ENCODE data around the gene UBL5.
A peak's percentile ranks its signal among the peaks of the same experiment; 100 is the strongest.

The UBL5 gene

GRCh38 chr19:9850235-9850959 is 22.7 kb downstream of the UBL5 start:
- no peak for DNase-seq (ENCODE audit: extremely low spot score)
- POLR2A ChIA-PET = no interaction called here
- no peak for TF ChIP-seq CTCF (IDR thresholded peaks at IDR 0.05; ENCODE audit: control extremely low read depth, extremely low read depth, low read depth, missing control alignments)
- CTCF ChIA-PET = no interaction called here

GRCh38 chr19:9854282-9854846 is 26.6 kb downstream of the UBL5 start:
- no peak for TF ChIP-seq CTCF (IDR thresholded peaks at IDR 0.05; ENCODE audit: control extremely low read depth, extremely low read depth, low read depth, missing control alignments)
- CTCF ChIA-PET = no interaction called here
- DNase-seq (ENCODE audit: extremely low spot score) = no peak
- POLR2A ChIA-PET = no interaction called here

- TF ChIP-seq CTCF (IDR thresholded peaks at IDR 0.05; ENCODE audit: control extremely low read depth, extremely low read depth, low read depth, missing control alignments) = no peak
- ChIA-PET CTCF (no interaction called here), POLR2A (no interaction called here)
- DNase-seq (ENCODE audit: extremely low spot score) = no peak
These were observed 28.9 kb downstream of the UBL5 start for GRCh38 chr19:9856609-9857008.

DNA sequence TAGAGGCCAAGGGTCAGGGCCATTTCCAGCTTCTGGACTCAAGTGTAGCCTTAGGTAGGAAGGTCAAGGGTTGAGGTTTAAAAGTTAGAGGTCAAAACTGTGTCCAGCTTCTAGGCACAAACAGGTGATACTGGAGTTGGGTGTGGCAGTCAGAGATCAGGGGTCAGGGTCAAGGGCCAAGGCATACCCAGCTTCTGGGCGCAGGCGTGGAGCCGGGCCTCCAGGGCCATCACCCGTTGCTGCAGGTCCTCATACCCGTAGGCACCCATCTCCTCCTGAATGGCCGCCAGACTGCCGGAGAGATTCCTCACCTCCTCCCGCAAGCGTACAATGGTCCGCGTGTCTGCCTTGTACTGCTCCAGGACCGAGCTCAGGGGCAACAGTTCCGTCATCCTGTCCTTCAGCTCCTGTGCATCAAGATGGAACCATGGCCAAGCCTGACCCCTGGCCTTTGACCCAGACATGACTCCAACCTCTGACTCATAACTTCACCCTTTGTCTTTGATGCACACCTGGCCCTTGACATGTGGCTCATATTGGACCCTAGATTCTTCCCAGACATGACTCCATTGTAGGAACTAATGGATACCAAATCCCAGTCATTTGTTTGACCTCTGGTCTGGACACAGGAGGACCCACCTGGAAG is 29.5 kb downstream of the UBL5 start:
- no peak for DNase-seq (ENCODE audit: extremely low spot score)
- POLR2A ChIA-PET = no interaction called here
- CTCF ChIA-PET = no interaction called here
- no peak for TF ChIP-seq CTCF (IDR thresholded peaks at IDR 0.05; ENCODE audit: control extremely low read depth, extremely low read depth, low read depth, missing control alignments)

- TF ChIP-seq CTCF (IDR thresholded peaks at IDR 0.05; ENCODE audit: control extremely low read depth, extremely low read depth, low read depth, missing control alignments) = no peak
- DNase-seq (ENCODE audit: extremely low spot score) = peak; percentile 69
- CTCF ChIA-PET = interaction anchor here (1.0 to 1.1 kb wide), 2 partner anchors 14 to 17 kb away, joined by 3 to 4 read pairs; no protein-coding TSS in a partner anchor
- POLR2A ChIA-PET = no interaction called here
These were observed 30.4 kb downstream of the UBL5 start for GRCh38 chr19:9857920-9858746.

- ChIA-PET CTCF (interaction anchor here (1.0 to 1.1 kb wide), 2 partner anchors 14 to 17 kb away, joined by 3 to 4 read pairs; no protein-coding TSS in a partner anchor), POLR2A (interaction anchor here (0.6 kb wide), 1 partner anchor 74 kb away, joined by 3 read pairs; no protein-coding TSS in a partner anchor)
- no peak for DNase-seq (ENCODE audit: extremely low spot score)
- no peak for TF ChIP-seq CTCF (IDR thresholded peaks at IDR 0.05; ENCODE audit: control extremely low read depth, extremely low read depth, low read depth, missing control alignments)
These were observed 31.0 kb downstream of the UBL5 start for GRCh38 chr19:9858766-9859165.
